Loucy (cell line): ENCODE measurements around the gene FBXW8.

Experiments used
- CTCF ChIP-seq: fragments of 200-600 bp; sonication (generic); conservative IDR thresholded peaks from 2 replicates; pipeline ENCODE4 v1.5.1; 2014; ENCODE audit warnings: mild to moderate bottlenecking, antibody characterized with exemption, low read length
- EZH2phosphoT487 ChIP-seq: fragments of 200-600 bp; IDR thresholded peaks from 2 replicates; pipeline ENCODE4 v1.6.1; 2018; ENCODE audit warnings: antibody characterized with exemption, mild to moderate bottlenecking, moderate library complexity, borderline replicate concordance

GRCh38 chr12:116919247-116919661 lies 8.5 kb downstream of the FBXW8 start:
- TF ChIP-seq CTCF = no peak
- no peak for TF ChIP-seq EZH2phosphoT487
